HCT116 (cell line): ENCODE measurements around the gene SMARCB1. TPM values are rescaled to one million over a fixed set of nuclear protein-coding genes. Genes with fewer than 3 reads are reported as not detected.

ENCODE experiments used
- ATAC-seq: fragments of 200-7000 bp; cut with Tn5 transposase; 2 replicates; pipeline ENCODE4 v1.9.1; 2020; ENCODE audit warnings: mild to moderate bottlenecking, moderate library complexity
- BruUV-seq: library from RNA; stranded (reverse); fragments of 400-500 nt; replicated peaks from 2 replicates; lab custom pipeline; 2021; lab: Mats Ljungman, UMichigan
- CTCF ChIA-PET: fragments of 300-600 bp; sonication (Branson Sonifier 250); formaldehyde crosslinking; loops from one replicate; lab custom pipeline; 2021; ENCODE audit warnings: antibody characterized with exemption; lab: Charles Lee
- POLR2A ChIA-PET: fragments of 300-600, 350-600 bp; sonication (Branson Sonifier 250); formaldehyde crosslinking; loops from one replicate; lab custom pipeline; 2021; ENCODE audit warnings: antibody characterized with exemption; lab: Charles Lee
- RAD21 ChIA-PET, 2 experiments: fragments of 300-600 bp; sonication (Branson Sonifier 250); formaldehyde crosslinking; loops; one replicate each; lab custom pipeline; 2023; ENCODE audit warnings: low total read pairs in 2 of 2; ENCODE audit not compliant: uncharacterized antibody in 2 of 2, unreplicated experiment in 2 of 2, low non-redundant PET in 1 of 2; lab: Charles Lee
- DNase-seq: peaks from one replicate; pipeline ENCODE4 v3.0.0-alpha.2; 2010; ENCODE audit warnings: low read depth, low spot score
- H2AFZ ChIP-seq: fragments of 200-600 bp; shearing (Covaris generic), sonication (generic); 2 replicates; pipeline ENCODE4 v1.6.1; 2017; ENCODE audit warnings: low read depth, mixed run types, mixed read lengths, antibody characterized with exemption, low read length; ENCODE audit not compliant: poor library complexity, severe bottlenecking
- H3K27ac ChIP-seq: 2 replicates; pipeline ENCODE4 v1.5.1; 2012; ENCODE audit warnings: low read depth, low read length
- H3K27me3 ChIP-seq: fragments of 200-600 bp; sonication (generic); 2 replicates; pipeline ENCODE4 v1.6.1; 2016; ENCODE audit warnings: mixed run types, low read length, mixed read lengths; ENCODE audit not compliant: insufficient read depth
- H3K36me3 ChIP-seq, 2 experiments: fragments of 200-500 bp in 1 of 2; fragments of 200-600 bp in 1 of 2; sonication (Bioruptor generic) in 1 of 2; sonication (generic) in 1 of 2; 2 replicates each; pipeline versions ENCODE4 v1.5.1 to v1.6.1; 2014 to 2016; ENCODE audit warnings: low read length in 2 of 2, inconsistent platforms in 1 of 2, mixed read lengths in 1 of 2, mixed run types in 1 of 2; ENCODE audit not compliant: insufficient read depth in 2 of 2, control insufficient read depth in 1 of 2
- H3K4me1 ChIP-seq, 2 experiments: fragments of 200-600 bp in 1 of 2; sonication (generic) in 1 of 2; 2 replicates each; pipeline versions ENCODE4 v1.5.1 to v1.6.1; 2012 to 2017; ENCODE audit warnings: low read length in 2 of 2, inconsistent platforms in 1 of 2, mild to moderate bottlenecking in 1 of 2, mixed read lengths in 1 of 2, mixed run types in 1 of 2, moderate library complexity in 1 of 2; ENCODE audit not compliant: insufficient read depth in 2 of 2, control insufficient read depth in 1 of 2
- H3K4me2 ChIP-seq: fragments of 200-600 bp; sonication (generic); 2 replicates; pipeline ENCODE4 v1.6.1; 2017; ENCODE audit warnings: mixed run types, low read length, mixed read lengths
- H3K4me3 ChIP-seq, 2 experiments: fragments of 200-600 bp in 1 of 2; sonication (generic) in 1 of 2; replicated peaks in 1 of 2; 2 replicates each; pipeline ENCODE4 v1.5.1; 2011 to 2016; ENCODE audit warnings: low read length in 2 of 2, control low read depth in 1 of 2, low read depth in 1 of 2, mild to moderate bottlenecking in 1 of 2, mixed read lengths in 1 of 2, mixed run types in 1 of 2
- H3K79me2 ChIP-seq: fragments of 200-600 bp; sonication (generic); 2 replicates; pipeline ENCODE4 v1.6.1; 2017; ENCODE audit warnings: mild to moderate bottlenecking, mixed run types, low read length, moderate library complexity, mixed read lengths; ENCODE audit not compliant: insufficient read depth
- H3K9ac ChIP-seq: fragments of 200-600 bp; sonication (generic); 2 replicates; pipeline ENCODE4 v1.6.1; 2016; ENCODE audit warnings: low read length, mixed read lengths
- H3K9me2 ChIP-seq: fragments of 200-600 bp; sonication (generic), shearing (Covaris generic); 2 replicates; pipeline ENCODE4 v1.6.1; 2017; ENCODE audit warnings: mixed run types, mild to moderate bottlenecking, moderate library complexity; ENCODE audit not compliant: insufficient read depth
- H3K9me3 ChIP-seq, 2 experiments: fragments of 200-500 bp in 1 of 2; fragments of 200-600 bp in 1 of 2; sonication (Bioruptor generic) in 1 of 2; sonication (generic) in 1 of 2; 2 replicates each; pipeline ENCODE4 v1.6.1; 2014 to 2017; ENCODE audit warnings: low read length in 2 of 2, mixed read lengths in 2 of 2, inconsistent platforms in 1 of 2, low read depth in 1 of 2, mild to moderate bottlenecking in 1 of 2, mixed run types in 1 of 2, moderate library complexity in 1 of 2; ENCODE audit not compliant: control insufficient read depth in 1 of 2, insufficient read depth in 1 of 2
- H4K20me1 ChIP-seq: fragments of 200-600 bp; sonication (generic), shearing (Covaris generic); 2 replicates; pipeline ENCODE4 v1.6.1; 2017; ENCODE audit warnings: mixed run types, mild to moderate bottlenecking, moderate library complexity; ENCODE audit not compliant: insufficient read depth
- ATF3 ChIP-seq: IDR thresholded peaks from 2 replicates; pipeline ENCODE4 v1.6.1; 2012
- CBX3 ChIP-seq: IDR thresholded peaks from 2 replicates; pipeline ENCODE4 v1.6.1; 2012; ENCODE audit warnings: low read depth
- CEBPB ChIP-seq: IDR thresholded peaks from 2 replicates; pipeline ENCODE4 v1.6.1; 2012; ENCODE audit warnings: low read depth
- EGR1 ChIP-seq: IDR thresholded peaks from 2 replicates; pipeline ENCODE4 v1.6.1; 2012; ENCODE audit warnings: low read depth
- EZH2 ChIP-seq: fragments of 200-600 bp; sonication (generic); IDR thresholded peaks from 2 replicates; pipeline ENCODE4 v1.6.1; 2017; ENCODE audit warnings: antibody characterized with exemption, mixed run types
- EZH2phosphoT487 ChIP-seq: fragments of 200-600 bp; IDR thresholded peaks from 2 replicates; pipeline ENCODE4 v1.6.1; 2018; ENCODE audit warnings: antibody characterized with exemption, borderline replicate concordance
- FOSL1 ChIP-seq: IDR thresholded peaks from 2 replicates; pipeline ENCODE4 v1.6.1; 2012; ENCODE audit warnings: low read depth
- JUND ChIP-seq: IDR thresholded peaks from 2 replicates; pipeline ENCODE4 v1.6.1; 2012
- MAX ChIP-seq: IDR thresholded peaks from 2 replicates; pipeline ENCODE4 v1.6.1; 2012
- POLR2AphosphoS5 ChIP-seq: IDR thresholded peaks from 2 replicates; pipeline ENCODE4 v1.6.1; 2011; ENCODE audit warnings: mild to moderate bottlenecking, low read depth, low read length, moderate library complexity
- REST ChIP-seq: IDR thresholded peaks from 2 replicates; pipeline ENCODE4 v1.6.1; 2012; ENCODE audit warnings: low read depth
- SP1 ChIP-seq: IDR thresholded peaks from 2 replicates; pipeline ENCODE4 v1.6.1; 2012; ENCODE audit warnings: low read depth
- SRF ChIP-seq: IDR thresholded peaks from 2 replicates; pipeline ENCODE4 v1.6.1; 2012; ENCODE audit warnings: low read depth
- TCF7L2 ChIP-seq: IDR thresholded peaks from 2 replicates; pipeline ENCODE4 v1.7.0; 2011; ENCODE audit warnings: borderline replicate concordance, inconsistent platforms; ENCODE audit not compliant: insufficient read depth, insufficient read length; ENCODE audit errors: extremely low read depth
- YY1 ChIP-seq: IDR thresholded peaks from 2 replicates; pipeline ENCODE4 v1.6.1; 2011; ENCODE audit warnings: low read length, low read depth, moderate library complexity, mild to moderate bottlenecking; ENCODE audit not compliant: insufficient replicate concordance; ENCODE audit errors: extremely low read depth
- ZBTB33 ChIP-seq: IDR thresholded peaks from 2 replicates; pipeline ENCODE4 v1.6.1; 2011; ENCODE audit warnings: mild to moderate bottlenecking, low read length, moderate library complexity; ENCODE audit not compliant: insufficient replicate concordance; ENCODE audit errors: extremely low read depth
- ZFX ChIP-seq: fragments of 450-650 bp; IDR thresholded peaks from 2 replicates; pipeline ENCODE4 v1.6.1; 2017
- intact Hi-C: fragments of 100-400 bp; cut with micrococcal nuclease; formaldehyde crosslinking; loops from 2 replicates; pipeline ENCODE4 v1.10.0; 2022
- total RNA-seq: library from RNA; stranded (reverse); gene quantifications from one replicate; pipeline ENCODE4 v1.2.1, GENCODE V29; 2021; ENCODE audit not compliant: unreplicated experiment

SMARCB1 gene
- total RNA-seq, 1 experiment from 2014 or later: 101 TPM

GRCh38 chr22:23835484-23836144 lies 48.8 kb downstream of the SMARCB1 start:
- ATAC-seq (no peak), DNase-seq (no peak)
- H3K9me2 ChIP-seq: no peaks in the 10 kb centered on the region
- ChIA-PET RAD21 (no interaction called here), CTCF (interaction anchor here (1.4 kb wide), 1 partner anchor 14 kb away, joined by 6 read pairs; no protein-coding TSS in a partner anchor), POLR2A (no interaction called here)
- H3K27me3 ChIP-seq: no peaks in the 10 kb centered on the region
- H4K20me1 ChIP-seq: no peaks in the 10 kb centered on the region
- H2AFZ ChIP-seq: no peak overlapping the region
- H3K4me1 ChIP-seq: no peaks in the 10 kb centered on the region
- H3K27ac ChIP-seq: 0 out of 2 replicates have a peak overlapping the region, but pooled peaks have one; percentile 9
- no peak for TF ChIP-seq ZBTB33
- no peak for TF ChIP-seq CBX3
- TF ChIP-seq EZH2phosphoT487: no peak
- TF ChIP-seq CEBPB: no peak
- no peak for TF ChIP-seq POLR2AphosphoS5
- TF ChIP-seq SP1: no peak
- TF ChIP-seq MAX: no peak
- no peak for TF ChIP-seq REST
- no peak for TF ChIP-seq EZH2
- TF ChIP-seq ATF3: no peak
- no peak for TF ChIP-seq EGR1
- no peak for TF ChIP-seq FOSL1
- TF ChIP-seq TCF7L2: no peak
- TF ChIP-seq JUND: no peak
- no peak for TF ChIP-seq YY1
- no peak for TF ChIP-seq SRF
- no peak for TF ChIP-seq ZFX
- intact Hi-C loops: no loop called here
- H3K9me3 ChIP-seq: no peaks in the 10 kb centered on the region
- H3K79me2 ChIP-seq: no peaks in the 10 kb centered on the region; the same call in 1 of the 2 replicates
- BruUV-seq: no TSS peak
- no peak overlapping the region for H3K4me2 ChIP-seq
- no peak overlapping the region for H3K9ac ChIP-seq
- H3K4me3 ChIP-seq: no peak overlapping the region
- peaks cover 5 to 7% of the 10 kb centered on the region in 2 experiments; a peak in 3 of 4 replicates for H3K36me3 ChIP-seq
